Aorta (tissue), 5 donors: Measurements from ENCODE around the gene HOXD1. TPM values are rescaled to one million over a fixed set of nuclear protein-coding genes. Genes with fewer than 3 reads are reported as not detected.

Experiments
- ATAC-seq: fragments of 200-7000 bp; cut with Tn5 transposase; one replicate; pipeline ENCODE4 v1.9.1; 2022; ENCODE audit warnings: moderate library complexity; ENCODE audit not compliant: low FRiP score
- DNase-seq, 2 donors: peaks; one replicate each; pipeline ENCODE4 v3.0.0-alpha.2; 2020
- H3K27ac ChIP-seq, 2 donors: one replicate each; pipeline ENCODE4 v1.5.1; 2013; ENCODE audit warnings: low read length in 2 of 2, mild to moderate bottlenecking in 2 of 2, moderate library complexity in 2 of 2, control low read depth in 1 of 2, inconsistent platforms in 1 of 2, low read depth in 1 of 2
- H3K27me3 ChIP-seq, 2 donors: one replicate each; pipeline ENCODE4 v1.6.1; 2013; ENCODE audit warnings: control low read depth in 1 of 2, low read length in 1 of 2, mild to moderate bottlenecking in 1 of 2, moderate library complexity in 1 of 2; ENCODE audit not compliant: insufficient read depth in 2 of 2, control insufficient read depth in 1 of 2
- H3K36me3 ChIP-seq, 2 donors: one replicate each; pipeline ENCODE4 v1.6.1; 2013; ENCODE audit warnings: control low read depth in 1 of 2, low read length in 1 of 2, mild to moderate bottlenecking in 1 of 2; ENCODE audit not compliant: insufficient read depth in 2 of 2, control insufficient read depth in 1 of 2
- H3K4me1 ChIP-seq, 2 donors: one replicate each; pipeline ENCODE4 v1.6.1; 2013; ENCODE audit warnings: low read length in 2 of 2, control low read depth in 1 of 2, mild to moderate bottlenecking in 1 of 2, moderate library complexity in 1 of 2; ENCODE audit not compliant: insufficient read depth in 2 of 2, control insufficient read depth in 1 of 2
- H3K4me3 ChIP-seq, 2 donors: one replicate each; pipeline ENCODE4 v1.5.1; 2013; ENCODE audit warnings: low read length in 2 of 2, control low read depth in 1 of 2, mild to moderate bottlenecking in 1 of 2
- H3K9me3 ChIP-seq: one replicate; pipeline ENCODE4 v1.6.1; 2013; ENCODE audit warnings: mild to moderate bottlenecking, low read length; ENCODE audit not compliant: control insufficient read depth
- WGBS, 2 donors: extraction: QIAGEN DNeasy Blood & Tissue Kit; methylation state at CpG; one replicate each; pipeline ENCODE4 v1.1.7; 2013; 5-methylcytosine and 5-hydroxymethylcytosine counted together
- intact Hi-C, 2 donors: fragments of 100-400 bp; cut with DNase I; formaldehyde crosslinking; loops; one replicate each; pipeline versions ENCODE4 v1.14.2 to v1.15.0; 2022
- polyA plus RNA-seq, 2 donors: library from polyadenylated mRNA; stranded (reverse); fragments of 200-250 nt; gene quantifications; one replicate each; pipeline ENCODE4 v1.2.3, GENCODE V29; 2013
- total RNA-seq, 2 donors: library from RNA; stranded (reverse); fragmentation: NEBNext Ultra II Directional; extraction: Animal tissue kit (Norgen Biotek cat#: 25700); gene quantifications; one replicate each; pipeline ENCODE4 v1.2.1, GENCODE V29; 2021
- donor health status: healthy with polysubstance abuse.
- donor health status: Bipolar disorder and iron deficiency.
- donor health status: DM: no; HTN: no; CAD: no.
- donor health status: DM: no; HTN: no; CAD: no.
- donor health status: DM: yes; HTN: yes; CAD: no.

Gene HOXD1
- total and polyA plus RNA-seq, 4 donors: 0.31 to 2.2 (median 1.1) TPM

GRCh38 chr2:176162911-176163671 lies 25.4 kb upstream of the HOXD1 start:
- intact Hi-C loops: no loop called here
- Histone ChIP-seq H3K4me1 (no peaks in the 10 kb centered on the region), H3K36me3 (no peaks in the 10 kb centered on the region), H3K27me3 (peaks cover 0 to 5% of the 10 kb centered on the region in 2 donors), H3K9me3 (peaks cover 1% of the 10 kb centered on the region), H3K27ac (no peak overlapping the region), H3K4me3 (no peak overlapping the region)
- ATAC-seq (no peak), DNase-seq (no peak)
- 54% methylated on average over 29 of the region's 29 CpGs for WGBS, 2 donors

- H3K36me3 ChIP-seq: no peaks in the 10 kb centered on the region
- H3K9me3 ChIP-seq: peaks cover 1% of the 10 kb centered on the region
- no peaks in the 10 kb centered on the region for H3K4me1 ChIP-seq
- H3K4me3 ChIP-seq: no peak overlapping the region
- ATAC-seq (no peak), DNase-seq (no peak)
- H3K27ac ChIP-seq: no peak overlapping the region
- intact Hi-C loops: no loop called here
- peaks cover 0 to 5% of the 10 kb centered on the region in 2 donors for H3K27me3 ChIP-seq
- WGBS, 2 donors: 73 to 80% methylated on average over 12 of the region's 12 CpGs
Observed at GRCh38 chr2:176163672-176164056, 24.8 kb upstream of the HOXD1 start.

GRCh38 chr2:176164201-176164600 lies 24.3 kb upstream of the HOXD1 start:
- H3K27me3 ChIP-seq: peaks cover 0 to 5% of the 10 kb centered on the region in 2 donors
- WGBS, 2 donors: 72 to 74% methylated on average over 13 of the region's 13 CpGs
- H3K9me3 ChIP-seq: peaks cover 1% of the 10 kb centered on the region
- H3K4me1 ChIP-seq: no peaks in the 10 kb centered on the region
- ATAC-seq (no peak), DNase-seq (no peak)
- H3K27ac ChIP-seq: no peak overlapping the region
- no peaks in the 10 kb centered on the region for H3K36me3 ChIP-seq
- H3K4me3 ChIP-seq: no peak overlapping the region
- intact Hi-C loops: no loop called here

GRCh38 chr2:176164611-176165369 lies 23.7 kb upstream of the HOXD1 start:
- intact Hi-C loops: no loop called here
- H3K9me3 ChIP-seq: peaks cover 1% of the 10 kb centered on the region
- 22 to 32% methylated on average over 52 of the region's 52 CpGs for WGBS, 2 donors
- no peak overlapping the region for H3K4me3 ChIP-seq
- peaks cover 0 to 5% of the 10 kb centered on the region in 2 donors for H3K27me3 ChIP-seq
- no peaks in the 10 kb centered on the region for H3K36me3 ChIP-seq
- H3K27ac ChIP-seq: no peak overlapping the region
- DNase-seq: no peak
- no peak for ATAC-seq
- H3K4me1 ChIP-seq: no peaks in the 10 kb centered on the region

- Histone ChIP-seq H3K36me3 (no peaks in the 10 kb centered on the region), H3K4me3 (no peak overlapping the region), H3K9me3 (peaks cover 1% of the 10 kb centered on the region), H3K27ac (no peak overlapping the region), H3K27me3 (peaks cover 0 to 5% of the 10 kb centered on the region in 2 donors), H3K4me1 (no peaks in the 10 kb centered on the region)
- ATAC-seq (peak; percentile 17), DNase-seq (no peak)
- WGBS, 2 donors: 47 to 48% methylated on average over 26 of the region's 26 CpGs
- intact Hi-C loops: no loop called here
Observed at GRCh38 chr2:176165370-176166050, 23.0 kb upstream of the HOXD1 start.

- DNase-seq (no peak), ATAC-seq (no peak)
- Histone ChIP-seq H3K27ac (no peak overlapping the region), H3K9me3 (peaks cover 1% of the 10 kb centered on the region), H3K4me3 (no peak overlapping the region), H3K4me1 (no peaks in the 10 kb centered on the region), H3K27me3 (peaks cover 0 to 5% of the 10 kb centered on the region in 2 donors), H3K36me3 (no peaks in the 10 kb centered on the region)
- intact Hi-C loops: no loop called here
- 79 to 92% methylated on average over 2 of the region's 2 CpGs for WGBS, 2 donors
Observed at GRCh38 chr2:176166272-176166671, 22.2 kb upstream of the HOXD1 start.

- intact Hi-C loops: no loop called here
- Histone ChIP-seq H3K4me3 (no peak overlapping the region), H3K27me3 (peaks cover 0 to 3% of the 10 kb centered on the region in 2 donors), H3K9me3 (peaks cover 1% of the 10 kb centered on the region), H3K27ac (no peak overlapping the region), H3K4me1 (no peaks in the 10 kb centered on the region), H3K36me3 (no peaks in the 10 kb centered on the region)
- no peak for ATAC-seq
- no peak for DNase-seq
- 71 to 81% methylated on average over 1 of the region's 1 CpG for WGBS, 2 donors
Observed at GRCh38 chr2:176167398-176167797, 21.1 kb upstream of the HOXD1 start.

- H3K27ac ChIP-seq: no peak overlapping the region
- no peaks in the 10 kb centered on the region for H3K36me3 ChIP-seq
- H3K4me1 ChIP-seq: no peaks in the 10 kb centered on the region
- DNase-seq (no peak), ATAC-seq (no peak)
- H3K4me3 ChIP-seq: no peak overlapping the region
- 89 to 90% methylated on average over 5 of the region's 5 CpGs for WGBS, 2 donors
- H3K27me3 ChIP-seq: peaks cover 0 to 3% of the 10 kb centered on the region in 2 donors
- H3K9me3 ChIP-seq: peaks cover 1% of the 10 kb centered on the region
- intact Hi-C loops: no loop called here
Observed at GRCh38 chr2:176169181-176169580, 19.3 kb upstream of the HOXD1 start.
